HG02970 (cell line): ENCODE results near the gene AKAIN1.

Source experiments
- ATAC-seq: cut with Tn5 transposase; IDR thresholded peaks from one replicate; pipeline ENCODE4 v1.9.1; 2021; ENCODE audit warnings: mild to moderate bottlenecking, moderate library complexity, moderate number of reproducible peaks; ENCODE audit not compliant: unreplicated experiment, low FRiP score

AKAIN1 gene

GRCh38 chr18:5197032-5197434 is at the start of gene AKAIN1:
Gene AKAIN1 (minus strand): TSS chr18:5197257. CDS start chr18:5197053, 204 bp downstream.
- ATAC-seq, result no peak

- ATAC-seq, result no peak
These were observed 47.9 kb upstream of the AKAIN1 start for GRCh38 chr18:5244941-5245340.

- ATAC-seq, result no peak
These were observed 42.4 kb upstream of the AKAIN1 start for GRCh38 chr18:5239447-5239846.

GRCh38 chr18:5238371-5238976 is 41.4 kb upstream of the AKAIN1 start:
- ATAC-seq, result peak; percentile 35

GRCh38 chr18:5237723-5238370 is 40.8 kb upstream of the AKAIN1 start:
- peak; percentile 98 for ATAC-seq

GRCh38 chr18:5237083-5237722 is 40.1 kb upstream of the AKAIN1 start:
- peak; percentile 29 for ATAC-seq

GRCh38 chr18:5214583-5215351 is 17.7 kb upstream of the AKAIN1 start:
- no peak for ATAC-seq

GRCh38 chr18:5207471-5208150 is 10.6 kb upstream of the AKAIN1 start:
- no peak for ATAC-seq

- ATAC-seq, result no peak
These were observed 1.3 kb upstream of the AKAIN1 start for GRCh38 chr18:5198311-5198710.

GRCh38 chr18:5197461-5197860 is 404 bp upstream of the AKAIN1 start:
- ATAC-seq, result no peak

GRCh38 chr18:5196253-5197031 is 615 bp downstream of the AKAIN1 start:
- no peak for ATAC-seq

GRCh38 chr18:5195656-5196055 is 1.4 kb downstream of the AKAIN1 start:
- no peak for ATAC-seq

- no peak for ATAC-seq
These were observed 16.8 kb downstream of the AKAIN1 start for GRCh38 chr18:5180254-5180653.

GRCh38 chr18:5178519-5178918 is 18.5 kb downstream of the AKAIN1 start:
- no peak for ATAC-seq

- peak; percentile 79 for ATAC-seq
These were observed 21.7 kb downstream of the AKAIN1 start for GRCh38 chr18:5175378-5175777.

GRCh38 chr18:5173646-5174045 is 23.4 kb downstream of the AKAIN1 start:
- ATAC-seq, result no peak

GRCh38 chr18:5173236-5173635 is 23.8 kb downstream of the AKAIN1 start:
- ATAC-seq, result no peak

GRCh38 chr18:5167831-5168230 is 29.2 kb downstream of the AKAIN1 start:
- no peak for ATAC-seq

GRCh38 chr18:5166606-5167280 is 30.3 kb downstream of the AKAIN1 start:
- ATAC-seq, result no peak
